Measurements from ENCODE around the gene TCF12.

- TF ChIP-seq YY1 (IDR thresholded peaks at IDR 0.05; ENCODE audit: low read depth) (no peak), CREB1 (IDR thresholded peaks at IDR 0.05; ENCODE audit: low read depth) (no peak), NFIC (IDR thresholded peaks at IDR 0.05) (no peak), USF1 (IDR thresholded peaks at IDR 0.05) (no peak), FOXM1 (IDR thresholded peaks at IDR 0.05; ENCODE audit: borderline replicate concordance, low read depth) (no peak)
Measured at GRCh38 chr15:57038496-57038895, 120.1 kb downstream of the TCF12 start.
